Esophagus squamous epithelium (tissue), 5 donors: Measurements from ENCODE around the gene FGF14. TPM values are rescaled to one million over a fixed set of nuclear protein-coding genes. Genes with fewer than 3 reads are reported as not detected.

Experiments used
- DNase-seq: peaks from one replicate; lab custom pipeline; 2025; lab: John Stamatoyannopoulos, UW
- H3K27ac ChIP-seq, 4 donors: fragments of 200-600 bp; sonication (generic); one replicate each; pipeline ENCODE4 v1.5.1; 2016 to 2019; ENCODE audit warnings: mild to moderate bottlenecking in 1 of 4
- H3K27me3 ChIP-seq, 4 donors: fragments of 200-600 bp; sonication (generic); 1 replicate in 3 of 4; 2 replicates in 1 of 4; pipeline versions ENCODE4 v1.5.1 to v1.6.0; 2017 to 2021; ENCODE audit warnings: antibody characterized with exemption in 1 of 4
- H3K36me3 ChIP-seq, 3 donors: fragments of 200-600 bp; sonication (generic); one replicate each; pipeline ENCODE4 v1.5.1; 2016 to 2019
- H3K4me1 ChIP-seq, 3 donors: fragments of 200-600 bp; sonication (generic); one replicate each; pipeline ENCODE4 v1.5.1; 2017 to 2019
- H3K4me3 ChIP-seq, 4 donors: fragments of 200-600 bp; sonication (generic); 1 replicate in 3 of 4; 2 replicates in 1 of 4; pipeline ENCODE4 v1.5.1; 2016 to 2019; ENCODE audit warnings: mild to moderate bottlenecking in 2 of 4, moderate library complexity in 1 of 4
- H3K9me3 ChIP-seq, 3 donors: fragments of 200-600 bp; sonication (generic); one replicate each; pipeline ENCODE4 v1.5.1; 2016 to 2019
- CTCF ChIP-seq, 6 experiments: fragments of 450-650 bp in 4 of 6; fragments of 200-600 bp in 2 of 6; sonication (generic) in 2 of 6; IDR thresholded peaks; one replicate each; pipeline ENCODE4 v1.5.1; 2016 to 2019; ENCODE audit warnings: antibody characterized with exemption in 6 of 6, mild to moderate bottlenecking in 4 of 6, moderate library complexity in 4 of 6
- POLR2A ChIP-seq, 4 donors: fragments of 450-650 bp; IDR thresholded peaks; one replicate each; pipeline ENCODE4 v1.6.1; 2017; ENCODE audit warnings: antibody characterized with exemption in 4 of 4, mild to moderate bottlenecking in 4 of 4, moderate library complexity in 3 of 4
- WGBS, 2 donors: methylation state at CpG; one replicate each; pipeline ENCODE4 v1.1.5; 2018; 5-methylcytosine and 5-hydroxymethylcytosine counted together
- intact Hi-C: fragments of 100-400 bp; cut with DNase I; formaldehyde crosslinking; loops from one replicate; pipeline ENCODE4 v1.15.0; 2022
- total RNA-seq, 4 donors: library from RNA; depleted of rRNA; stranded (reverse); fragments of >200 nt; gene quantifications; one replicate each; pipeline ENCODE4 v1.1.0, GENCODE V29; 2016
- donor health status: DM: yes; HTN: yes; CAD: no.

The FGF14 gene
- total RNA-seq, 4 donors from 2014 or later = 0.11 to 4.2 (median 1.0) TPM

GRCh38 chr13:101972191-101972590 lies 429.7 kb downstream of the FGF14 start:
- intact Hi-C loops = no loop called here
- H3K36me3 ChIP-seq = no peaks in the 10 kb centered on the region
- H3K4me1 ChIP-seq = peaks cover 0 to 2% (median 0%) of the 10 kb centered on the region in 3 donors
- H3K4me3 ChIP-seq = no peak overlapping the region
- DNase-seq = no peak
- TF ChIP-seq CTCF (IDR thresholded peaks at IDR 0.05) (no peak), POLR2A (IDR thresholded peaks at IDR 0.05) (no peak)
- 58 to 63% methylated on average over 4 of the region's 4 CpGs for WGBS, 2 donors
- H3K27ac ChIP-seq = no peak overlapping the region
- H3K9me3 ChIP-seq = no peaks in the 10 kb centered on the region
- H3K27me3 ChIP-seq = no peaks in the 10 kb centered on the region

- no peaks in the 10 kb centered on the region for H3K9me3 ChIP-seq
- intact Hi-C loops = no loop called here
- DNase-seq = no peak
- H3K27ac ChIP-seq = no peak overlapping the region
- no peaks in the 10 kb centered on the region for H3K4me1 ChIP-seq
- H3K4me3 ChIP-seq = no peak overlapping the region
- whole genome bisulfite sequencing, 2 donors = 72 to 84% methylated on average over 2 of the region's 2 CpGs
- H3K36me3 ChIP-seq = no peaks in the 10 kb centered on the region
- TF ChIP-seq CTCF (IDR thresholded peaks at IDR 0.05) (no peak), POLR2A (IDR thresholded peaks at IDR 0.05) (no peak)
- no peaks in the 10 kb centered on the region for H3K27me3 ChIP-seq
These were observed 431.5 kb downstream of the FGF14 start for GRCh38 chr13:101970341-101970740.

GRCh38 chr13:101967781-101968180 lies 434.1 kb downstream of the FGF14 start:
- no peak overlapping the region for H3K27ac ChIP-seq
- H3K27me3 ChIP-seq = no peaks in the 10 kb centered on the region
- no peaks in the 10 kb centered on the region for H3K9me3 ChIP-seq
- H3K36me3 ChIP-seq = no peaks in the 10 kb centered on the region
- no peaks in the 10 kb centered on the region for H3K4me1 ChIP-seq
- DNase-seq = no peak
- intact Hi-C loops = no loop called here
- no peak overlapping the region for H3K4me3 ChIP-seq
- TF ChIP-seq POLR2A (IDR thresholded peaks at IDR 0.05) (no peak), CTCF (IDR thresholded peaks at IDR 0.05) (no peak)

GRCh38 chr13:101967216-101967615 lies 434.6 kb downstream of the FGF14 start:
- H3K4me3 ChIP-seq = no peak overlapping the region
- H3K36me3 ChIP-seq = no peaks in the 10 kb centered on the region
- no peaks in the 10 kb centered on the region for H3K27me3 ChIP-seq
- intact Hi-C loops = no loop called here
- no peak for TF ChIP-seq POLR2A (IDR thresholded peaks at IDR 0.05)
- no peak for TF ChIP-seq CTCF (IDR thresholded peaks at IDR 0.05)
- H3K9me3 ChIP-seq = no peaks in the 10 kb centered on the region
- DNase-seq = no peak
- H3K27ac ChIP-seq = no peak overlapping the region
- no peaks in the 10 kb centered on the region for H3K4me1 ChIP-seq

- Histone ChIP-seq H3K36me3 (no peaks in the 10 kb centered on the region), H3K4me3 (no peak overlapping the region), H3K9me3 (no peaks in the 10 kb centered on the region), H3K27ac (no peak overlapping the region), H3K27me3 (no peaks in the 10 kb centered on the region), H3K4me1 (no peaks in the 10 kb centered on the region)
- intact Hi-C loops = no loop called here
- 50 to 78% methylated on average over 5 of the region's 5 CpGs for WGBS, 2 donors
- TF ChIP-seq CTCF (IDR thresholded peaks at IDR 0.05) (no peak), POLR2A (IDR thresholded peaks at IDR 0.05) (no peak)
- no peak for DNase-seq
These were observed 436.8 kb downstream of the FGF14 start for GRCh38 chr13:101965096-101965495.
